Tibial nerve (tissue), 4 donors: ENCODE measurements around the gene VGF. TPM values are rescaled to one million over a fixed set of nuclear protein-coding genes. Genes with fewer than 3 reads are reported as not detected.

Experiments
- DNase-seq, 2 donors: peaks; one replicate each; pipeline ENCODE4 v3.0.0-alpha.2; 2019; ENCODE audit warnings: low spot score in 2 of 2
- H3K27ac ChIP-seq, 4 donors: fragments of 200-600 bp; sonication (generic) in 3 of 4; one replicate each; pipeline ENCODE4 v1.5.1; 2017 to 2019; ENCODE audit warnings: mild to moderate bottlenecking in 1 of 4
- H3K27me3 ChIP-seq, 2 donors: fragments of 200-600 bp; sonication (generic) in 1 of 2; one replicate each; pipeline versions ENCODE4 v1.5.1 to v1.6.0; 2017 to 2019
- H3K36me3 ChIP-seq, 3 donors: fragments of 200-600 bp; sonication (generic); one replicate each; pipeline ENCODE4 v1.5.1; 2018 to 2019
- H3K4me1 ChIP-seq, 4 donors: fragments of 200-600 bp; sonication (generic) in 3 of 4; one replicate each; pipeline ENCODE4 v1.5.1; 2017 to 2019
- H3K4me3 ChIP-seq, 4 donors: fragments of 200-600 bp; sonication (generic) in 3 of 4; one replicate each; pipeline ENCODE4 v1.5.1; 2017 to 2019; ENCODE audit warnings: mild to moderate bottlenecking in 1 of 4, moderate library complexity in 1 of 4
- H3K9me3 ChIP-seq, 4 donors: fragments of 200-600 bp; sonication (generic) in 3 of 4; one replicate each; pipeline ENCODE4 v1.5.1; 2017 to 2019
- EP300 ChIP-seq, 2 donors: sonication (generic); formaldehyde crosslinking; IDR thresholded peaks; one replicate each; pipeline ENCODE4 v1.6.1; 2017; ENCODE audit warnings: antibody characterized with exemption in 2 of 2, mild to moderate bottlenecking in 1 of 2
- POLR2A ChIP-seq, 2 donors: fragments of 450-650 bp; IDR thresholded peaks; one replicate each; pipeline ENCODE4 v1.6.1; 2017; ENCODE audit warnings: antibody characterized with exemption in 2 of 2, mild to moderate bottlenecking in 2 of 2, moderate library complexity in 2 of 2
- WGBS, 2 donors: methylation state at CpG; one replicate each; pipeline ENCODE4 v1.1.5; 2018; 5-methylcytosine and 5-hydroxymethylcytosine counted together
- total RNA-seq, 4 donors: library from RNA; depleted of rRNA; stranded (reverse); fragments of >200 nt; gene quantifications; one replicate each; pipeline ENCODE4 v1.1.0, GENCODE V29; 2016
- TF ChIP-seq, protein P1 (sequence below), 5 experiments: fragments of 200-600 bp in 3 of 5; fragments of 450-650 bp in 2 of 5; sonication (generic) in 3 of 5; IDR thresholded peaks; one replicate each; pipeline ENCODE4 v1.5.1; 2016 to 2019; ENCODE audit warnings: antibody characterized with exemption in 5 of 5, mild to moderate bottlenecking in 3 of 5, moderate library complexity in 2 of 5

VGF gene
- total RNA-seq, 4 donors from 2014 or later: 1.0 TPM; not detected in 3

DNA sequence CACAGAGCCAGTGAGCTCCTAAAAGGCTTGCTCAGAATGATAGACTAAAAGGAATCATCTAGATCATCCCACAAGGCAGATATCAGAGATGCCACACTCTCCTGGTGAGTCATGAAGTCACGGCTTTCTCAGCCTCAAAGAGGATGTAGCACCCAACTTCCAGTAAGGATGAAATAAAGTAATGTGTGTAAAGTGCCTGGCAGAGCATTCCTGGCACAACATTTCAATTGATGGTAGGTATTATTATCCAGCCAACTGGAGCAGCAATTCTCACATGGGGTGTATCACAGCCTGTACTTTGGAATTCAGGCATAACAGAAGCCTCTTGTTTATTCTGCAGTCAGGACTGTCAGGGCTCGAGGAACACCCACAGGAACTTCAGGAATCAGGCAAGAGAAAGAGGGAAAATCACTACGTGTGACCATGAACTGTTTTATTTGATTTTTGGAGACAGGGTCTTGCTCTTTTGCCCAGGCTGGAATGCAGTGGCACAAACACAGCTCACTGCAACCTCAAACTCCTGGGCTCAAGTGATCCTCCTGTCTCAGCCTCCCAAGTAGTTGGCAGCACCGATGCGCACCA lies 20.0 kb upstream of the VGF start:
- Histone ChIP-seq H3K27me3 (peaks cover 0 to 66% of the 10 kb centered on the region in 2 donors), H3K4me3 (no peak overlapping the region), H3K9me3 (no peaks in the 10 kb centered on the region), H3K36me3 (no peaks in the 10 kb centered on the region), H3K27ac (no peak overlapping the region), H3K4me1 (peaks cover 0 to 2% (median 0%) of the 10 kb centered on the region in 4 donors)
- no peak for DNase-seq
- 44 to 49% methylated on average over 5 of the region's 5 CpGs for WGBS, 2 donors
- TF ChIP-seq, protein P1, sequence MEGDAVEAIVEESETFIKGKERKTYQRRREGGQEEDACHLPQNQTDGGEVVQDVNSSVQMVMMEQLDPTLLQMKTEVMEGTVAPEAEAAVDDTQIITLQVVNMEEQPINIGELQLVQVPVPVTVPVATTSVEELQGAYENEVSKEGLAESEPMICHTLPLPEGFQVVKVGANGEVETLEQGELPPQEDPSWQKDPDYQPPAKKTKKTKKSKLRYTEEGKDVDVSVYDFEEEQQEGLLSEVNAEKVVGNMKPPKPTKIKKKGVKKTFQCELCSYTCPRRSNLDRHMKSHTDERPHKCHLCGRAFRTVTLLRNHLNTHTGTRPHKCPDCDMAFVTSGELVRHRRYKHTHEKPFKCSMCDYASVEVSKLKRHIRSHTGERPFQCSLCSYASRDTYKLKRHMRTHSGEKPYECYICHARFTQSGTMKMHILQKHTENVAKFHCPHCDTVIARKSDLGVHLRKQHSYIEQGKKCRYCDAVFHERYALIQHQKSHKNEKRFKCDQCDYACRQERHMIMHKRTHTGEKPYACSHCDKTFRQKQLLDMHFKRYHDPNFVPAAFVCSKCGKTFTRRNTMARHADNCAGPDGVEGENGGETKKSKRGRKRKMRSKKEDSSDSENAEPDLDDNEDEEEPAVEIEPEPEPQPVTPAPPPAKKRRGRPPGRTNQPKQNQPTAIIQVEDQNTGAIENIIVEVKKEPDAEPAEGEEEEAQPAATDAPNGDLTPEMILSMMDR (IDR thresholded peaks at IDR 0.05): no peak
- TF ChIP-seq EP300 (IDR thresholded peaks at IDR 0.05) (no peak), POLR2A (IDR thresholded peaks at IDR 0.05) (no peak)

DNA sequence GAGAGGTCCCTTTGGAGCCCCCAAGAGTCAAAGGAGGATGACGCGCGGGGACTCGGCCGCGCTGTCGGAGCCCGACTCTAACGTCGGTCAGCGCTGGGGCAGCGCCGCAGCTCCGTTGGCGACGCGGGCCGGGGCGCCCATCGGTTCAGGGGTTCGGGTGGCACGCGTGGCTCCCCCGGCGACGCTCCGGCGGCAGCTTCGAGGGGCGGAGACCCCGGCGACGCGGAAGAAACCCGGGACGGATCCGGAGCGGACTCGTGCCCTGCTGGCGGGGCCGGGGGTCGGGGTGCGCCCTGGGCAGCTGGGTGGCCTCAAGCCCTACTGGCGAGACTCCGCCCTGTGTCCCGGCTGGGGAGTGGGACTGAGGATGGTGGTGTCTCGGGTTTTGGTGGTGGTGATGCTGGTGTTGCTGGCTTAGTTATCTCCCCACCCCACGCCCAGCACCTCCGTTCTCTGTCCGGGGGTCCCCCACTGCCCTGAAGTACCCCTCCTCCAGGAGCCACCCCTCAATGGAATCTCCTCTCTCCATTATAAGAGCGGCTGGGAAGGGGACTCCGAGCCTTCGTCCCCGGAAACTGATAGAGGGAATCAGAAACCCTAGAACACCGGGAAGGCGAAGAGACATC lies 14.9 kb upstream of the VGF start, which contains the start of gene NAT16:
TSS of gene NAT16 (minus strand) at position 164 of the 626 bp plus-strand sequence. CDS start 5,486 bp downstream, outside the sequence.
- no peak within 1 kb of the TSS for H3K4me3 ChIP-seq
- peaks cover 0 to 89% of the 10 kb centered on the region in 2 donors for H3K27me3 ChIP-seq

DNA sequence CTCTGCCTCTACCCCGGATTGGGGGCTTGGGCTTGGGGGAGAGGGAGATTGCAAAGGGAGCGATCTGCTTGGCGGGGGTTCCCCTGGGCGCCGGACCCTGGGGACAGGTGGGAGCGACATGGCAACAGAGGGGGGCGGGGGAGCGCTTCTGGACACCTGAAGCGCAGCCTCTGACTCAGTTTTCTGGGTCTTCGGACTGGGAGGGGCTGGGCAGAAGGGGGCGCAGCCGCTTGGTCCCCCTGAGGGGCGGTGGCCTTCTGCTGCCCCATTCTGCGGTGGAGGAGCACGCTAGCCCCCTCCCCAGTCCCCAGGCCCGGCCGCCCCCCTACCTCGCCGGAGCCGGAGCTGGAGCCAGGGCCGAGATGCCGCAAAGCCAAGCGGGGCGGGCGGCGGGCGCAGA lies 14.3 kb upstream of the VGF start:
- TF ChIP-seq EP300 (IDR thresholded peaks at IDR 0.05) (no peak), POLR2A (IDR thresholded peaks at IDR 0.05) (no peak)
- TF ChIP-seq, protein P1 (IDR thresholded peaks at IDR 0.05): no peak
- DNase-seq: no peak
- 0 to 2% methylated on average over 1 to 21 of the region's 27 CpGs for WGBS, 2 donors
- H3K4me3 ChIP-seq: no peak overlapping the region
- H3K4me1 ChIP-seq: peaks cover 0 to 18% (median 6%) of the 10 kb centered on the region in 4 donors
- H3K36me3 ChIP-seq: no peaks in the 10 kb centered on the region
- peaks cover 0 to 92% of the 10 kb centered on the region in 2 donors for H3K27me3 ChIP-seq
- H3K27ac ChIP-seq: no peak overlapping the region
- no peaks in the 10 kb centered on the region for H3K9me3 ChIP-seq

More for the DNA sequence above, 14.9 kb upstream of the VGF start, which contains the start of gene NAT16:
- peaks cover 0 to 18% (median 6%) of the 10 kb centered on the region in 4 donors for H3K4me1 ChIP-seq
- no peaks in the 10 kb centered on the region for H3K36me3 ChIP-seq
- no peak for DNase-seq
- no peaks in the 10 kb centered on the region for H3K9me3 ChIP-seq
- no peak within 1 kb of the TSS for H3K27ac ChIP-seq
- TF ChIP-seq, protein P1 (IDR thresholded peaks at IDR 0.05): no peak
- no peak for TF ChIP-seq POLR2A (IDR thresholded peaks at IDR 0.05)
- TF ChIP-seq EP300 (IDR thresholded peaks at IDR 0.05): no peak
- WGBS, 2 donors: 3 to 5% methylated on average over 28 to 31 of the region's 56 CpGs

DNA sequence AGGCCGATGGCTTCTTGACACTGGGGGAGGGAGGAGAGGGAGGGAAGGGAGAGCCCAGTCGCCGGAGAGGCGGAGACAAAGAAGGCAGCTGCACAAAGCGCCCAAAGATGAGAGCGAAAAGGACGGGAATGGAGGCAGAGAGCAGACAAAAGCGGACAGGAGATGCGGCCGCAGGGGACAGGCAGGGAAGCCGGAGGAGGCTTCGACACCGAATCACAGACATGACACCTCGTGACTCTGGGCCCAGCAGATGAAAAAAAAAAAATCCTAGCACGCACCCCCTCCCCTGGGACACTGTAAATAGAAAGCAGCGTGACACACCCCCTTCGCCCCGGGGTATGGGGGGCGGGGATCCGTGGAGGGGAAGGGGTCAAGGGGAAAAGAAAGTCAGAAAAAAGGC lies 13.7 kb upstream of the VGF start:
- TF ChIP-seq EP300 (IDR thresholded peaks at IDR 0.05) (no peak), POLR2A (IDR thresholded peaks at IDR 0.05) (no peak)
- TF ChIP-seq, protein P1 (IDR thresholded peaks at IDR 0.05): no peak
- no peak for DNase-seq
- Histone ChIP-seq H3K4me3 (no peak overlapping the region), H3K4me1 (peaks cover 0 to 24% (median 6%) of the 10 kb centered on the region in 4 donors), H3K9me3 (no peaks in the 10 kb centered on the region), H3K36me3 (no peaks in the 10 kb centered on the region), H3K27me3 (peaks cover 0 to 92% of the 10 kb centered on the region in 2 donors), H3K27ac (no peak overlapping the region)
- WGBS, 2 donors: 1% methylated on average over 18 to 20 of the region's 20 CpGs

DNA sequence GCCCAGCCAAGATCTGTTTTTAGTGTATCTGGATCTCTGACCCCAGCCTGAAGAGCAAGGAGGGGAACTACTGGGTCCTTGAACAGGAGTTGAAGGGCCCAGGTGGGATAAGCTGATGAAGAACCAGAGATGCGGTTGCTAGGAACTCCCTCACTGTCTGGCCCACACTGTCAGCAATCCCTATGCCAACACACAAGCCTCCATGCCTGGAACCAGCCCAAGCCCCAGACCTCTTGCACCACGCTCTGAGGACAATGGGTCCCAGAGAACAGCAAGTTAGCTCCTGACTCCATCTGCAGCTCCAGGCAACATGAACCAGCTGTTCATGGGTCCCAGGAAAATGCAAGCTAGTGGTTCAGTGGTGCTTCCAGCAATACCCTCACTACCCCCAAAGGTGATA lies 12.3 kb upstream of the VGF start:
- 59 to 70% methylated on average over 2 of the region's 2 CpGs for WGBS, 2 donors
- Histone ChIP-seq H3K36me3 (no peaks in the 10 kb centered on the region), H3K4me1 (peaks cover 0 to 39% (median 17%) of the 10 kb centered on the region in 4 donors), H3K27ac (no peak overlapping the region), H3K4me3 (no peak overlapping the region), H3K9me3 (no peaks in the 10 kb centered on the region), H3K27me3 (peaks cover 0 to 96% of the 10 kb centered on the region in 2 donors)
- TF ChIP-seq, protein P1 (IDR thresholded peaks at IDR 0.05): no peak
- no peak for TF ChIP-seq EP300 (IDR thresholded peaks at IDR 0.05)
- TF ChIP-seq POLR2A (IDR thresholded peaks at IDR 0.05): no peak
- DNase-seq: no peak
